HG03159 (cell line): ENCODE measurements around the gene KHDRBS1.
A peak's percentile ranks its signal among the peaks of the same experiment; 100 is the strongest.
"Not testable (repeated sequence)": the region's sequence is repeated elsewhere in the genome, so short reads cannot be mapped to it uniquely, and the experiment has no call there.

Source experiments
- ATAC-seq: cut with Tn5 transposase; IDR thresholded peaks from one replicate; pipeline ENCODE4 v1.9.1; 2021; ENCODE audit warnings: mild to moderate bottlenecking, moderate library complexity; ENCODE audit not compliant: unreplicated experiment

Gene KHDRBS1

GRCh38 chr1:32013386-32014198, at the start of gene KHDRBS1:
KHDRBS1 (plus strand) TSS chr1:32013868; CDS start chr1:32013996, 128 bp downstream.
- peak; percentile 84 for ATAC-seq

GRCh38 chr1:31970873-31971272, 42.8 kb upstream of the KHDRBS1 start:
- ATAC-seq = no peak

GRCh38 chr1:31976401-31976800, 37.3 kb upstream of the KHDRBS1 start:
- ATAC-seq = no peak

GRCh38 chr1:31977385-31978131, 36.1 kb upstream of the KHDRBS1 start:
- ATAC-seq = no peak

GRCh38 chr1:31978843-31979400, 34.7 kb upstream of the KHDRBS1 start:
- no peak for ATAC-seq

- no peak for ATAC-seq
Observed at GRCh38 chr1:31980835-31981455, 32.7 kb upstream of the KHDRBS1 start.

- ATAC-seq = no peak
Observed at GRCh38 chr1:31981456-31981839, 32.2 kb upstream of the KHDRBS1 start.

- no peak for ATAC-seq
Observed at GRCh38 chr1:31981972-31982371, 31.7 kb upstream of the KHDRBS1 start.

GRCh38 chr1:31984419-31985347, 29.0 kb upstream of the KHDRBS1 start:
- ATAC-seq = no peak

- no peak for ATAC-seq
Observed at GRCh38 chr1:31985430-31985829, 28.2 kb upstream of the KHDRBS1 start.

GRCh38 chr1:31987135-31987619, 26.5 kb upstream of the KHDRBS1 start:
- no peak for ATAC-seq

GRCh38 chr1:31989964-31990363, 23.7 kb upstream of the KHDRBS1 start:
- ATAC-seq = no peak

GRCh38 chr1:31991182-31991581, 22.5 kb upstream of the KHDRBS1 start:
- ATAC-seq = no peak

- no peak for ATAC-seq
Observed at GRCh38 chr1:31995263-31995662, 18.4 kb upstream of the KHDRBS1 start.

GRCh38 chr1:31996121-31996520, 17.5 kb upstream of the KHDRBS1 start:
- not testable (repeated sequence) for ATAC-seq

- no peak for ATAC-seq
Observed at GRCh38 chr1:32001863-32002262, 11.8 kb upstream of the KHDRBS1 start.

- not testable (repeated sequence) for ATAC-seq
Observed at GRCh38 chr1:32002285-32002684, 11.4 kb upstream of the KHDRBS1 start.

GRCh38 chr1:32005522-32005921, 8.1 kb upstream of the KHDRBS1 start:
- no peak for ATAC-seq

GRCh38 chr1:32007591-32007940, 6.1 kb upstream of the KHDRBS1 start:
- ATAC-seq = no peak

- no peak for ATAC-seq
Observed at GRCh38 chr1:32010246-32010645, 3.4 kb upstream of the KHDRBS1 start.
